WTC11 (cell line): Measurements from ENCODE around the gene TRPV5. TPM values are rescaled to one million over a fixed set of nuclear protein-coding genes. Genes with fewer than 3 reads are reported as not detected.

Source experiments
- ATAC-seq: fragments of 200-7000 bp; cut with Tn5 transposase; 2 replicates; pipeline ENCODE4 v1.10.0; 2021; ENCODE audit warnings: mild to moderate bottlenecking, moderate library complexity
- CTCF ChIA-PET: fragments of 300-600 bp; sonication (Branson Sonifier 250); formaldehyde crosslinking; loops from one replicate; lab custom pipeline; 2021; ENCODE audit warnings: antibody characterized with exemption; lab: Charles Lee
- POLR2A ChIA-PET: fragments of 350-600 bp; sonication (Branson Sonifier 250); formaldehyde crosslinking; loops from one replicate; lab custom pipeline; 2021; ENCODE audit warnings: antibody characterized with exemption; lab: Charles Lee
- DNase-seq: peaks from one replicate; pipeline ENCODE4 v3.0.0; 2021; ENCODE audit warnings: low spot score
- H3K27ac Mint-ChIP-seq: 2 replicates; pipeline ENCODE4 v1.8.0; 2021; ENCODE audit warnings: mixed read lengths
- H3K27me3 Mint-ChIP-seq: 2 replicates; pipeline ENCODE4 v1.8.0; 2021; ENCODE audit warnings: low read depth, mild to moderate bottlenecking, moderate library complexity, mixed read lengths
- H3K36me3 Mint-ChIP-seq: 2 replicates; pipeline ENCODE4 v1.8.0; 2021; ENCODE audit warnings: mixed read lengths
- H3K4me1 Mint-ChIP-seq: 2 replicates; pipeline ENCODE4 v1.8.0; 2022; ENCODE audit warnings: mixed read lengths
- H3K4me3 Mint-ChIP-seq: 2 replicates; pipeline ENCODE4 v1.8.0; 2021; ENCODE audit warnings: mild to moderate bottlenecking, moderate library complexity, mixed read lengths
- H3K9me3 Mint-ChIP-seq: 2 replicates; pipeline ENCODE4 v1.8.0; 2021; ENCODE audit warnings: mixed read lengths
- ATF1 ChIP-seq: sonication (generic); formaldehyde crosslinking; IDR thresholded peaks from 2 replicates; pipeline ENCODE4 v1.8.1; 2023; ENCODE audit warnings: mild to moderate bottlenecking, moderate library complexity, missing genetic modification reagents
- CTCF ChIP-seq: fragments of 200-600 bp; IDR thresholded peaks from 2 replicates; pipeline ENCODE4 v1.8.0; 2022; ENCODE audit warnings: antibody characterized with exemption
- E2F4 ChIP-seq: sonication (generic); formaldehyde crosslinking; IDR thresholded peaks from 2 replicates; pipeline ENCODE4 v1.8.1; 2022; ENCODE audit warnings: low read depth, mild to moderate bottlenecking, moderate library complexity, missing genetic modification reagents, borderline replicate concordance
- E2F5 ChIP-seq: sonication (generic); formaldehyde crosslinking; IDR thresholded peaks from 2 replicates; pipeline ENCODE4 v1.8.1; 2022; ENCODE audit warnings: mild to moderate bottlenecking, moderate library complexity, missing genetic modification reagents
- ELF4 ChIP-seq: sonication (generic); formaldehyde crosslinking; IDR thresholded peaks from 2 replicates; pipeline ENCODE4 v1.8.1; 2022; ENCODE audit warnings: low read depth, mild to moderate bottlenecking, moderate library complexity, missing genetic modification reagents
- FOXK1 ChIP-seq: sonication (generic); formaldehyde crosslinking; IDR thresholded peaks from 2 replicates; pipeline ENCODE4 v1.8.0; 2022; ENCODE audit warnings: mild to moderate bottlenecking, moderate library complexity, missing genetic modification reagents
- IRF2 ChIP-seq: sonication (generic); formaldehyde crosslinking; IDR thresholded peaks from 2 replicates; pipeline ENCODE4 v1.8.0; 2022; ENCODE audit warnings: low read depth, missing genetic modification reagents, borderline replicate concordance
- MAX ChIP-seq: sonication (generic); formaldehyde crosslinking; IDR thresholded peaks from 2 replicates; pipeline ENCODE4 v1.8.0; 2022; ENCODE audit warnings: mild to moderate bottlenecking, missing genetic modification reagents
- MLX ChIP-seq: sonication (generic); formaldehyde crosslinking; IDR thresholded peaks from 2 replicates; pipeline ENCODE4 v1.8.1; 2023; ENCODE audit warnings: mild to moderate bottlenecking, missing genetic modification reagents, moderate library complexity
- MYBL2 ChIP-seq: sonication (generic); formaldehyde crosslinking; IDR thresholded peaks from 2 replicates; pipeline ENCODE4 v1.8.1; 2023; ENCODE audit warnings: mild to moderate bottlenecking, moderate library complexity, missing genetic modification reagents
- NR3C1 ChIP-seq: sonication (generic); formaldehyde crosslinking; conservative IDR thresholded peaks from 2 replicates; pipeline ENCODE4 v1.8.1; 2023; ENCODE audit warnings: low read depth, mild to moderate bottlenecking, missing genetic modification reagents
- OVOL2 ChIP-seq: fragments of 250-450 bp; sonication (Bioruptor Pico); IDR thresholded peaks from 2 replicates; pipeline ENCODE4 v1.9.0; 2021; ENCODE audit warnings: mild to moderate bottlenecking, borderline replicate concordance
- PRDM15 ChIP-seq: sonication (generic); formaldehyde crosslinking; IDR thresholded peaks from 2 replicates; pipeline ENCODE4 v1.8.0; 2022; ENCODE audit warnings: missing genetic modification reagents
- SMAD4 ChIP-seq: sonication (generic); formaldehyde crosslinking; IDR thresholded peaks from 2 replicates; pipeline ENCODE4 v1.8.0; 2022; ENCODE audit warnings: mild to moderate bottlenecking, missing genetic modification reagents
- TEAD4 ChIP-seq: sonication (generic); formaldehyde crosslinking; IDR thresholded peaks from 2 replicates; pipeline ENCODE4 v1.8.0; 2022; ENCODE audit warnings: mild to moderate bottlenecking, missing genetic modification reagents
- ZNF232 ChIP-seq: sonication (generic); formaldehyde crosslinking; IDR thresholded peaks from 2 replicates; pipeline ENCODE4 v1.8.0; 2022; ENCODE audit warnings: mild to moderate bottlenecking, missing genetic modification reagents
- ZNF425 ChIP-seq: fragments of 250-450 bp; sonication (Bioruptor Pico); conservative IDR thresholded peaks from 2 replicates; pipeline ENCODE4 v1.9.0; 2021; ENCODE audit warnings: mild to moderate bottlenecking
- total RNA-seq: library from RNA; stranded (reverse); gene quantifications from 3 replicates; pipeline ENCODE4 v1.2.3, GENCODE V29; 2021

TRPV5 gene
- total RNA-seq, 1 experiment from 2014 or later = not detected

- peak; percentile 26 for ATAC-seq
- no peaks in the 10 kb centered on the region; the same call in 1 of the 2 replicates for H3K36me3 Mint-ChIP-seq
- no peak for TF ChIP-seq MAX (CRISPR knock-in tag)
- no peak for TF ChIP-seq NR3C1 (CRISPR knock-in tag)
- no peak for TF ChIP-seq FOXK1
- no peak for TF ChIP-seq E2F4 (CRISPR knock-in tag)
- TF ChIP-seq SMAD4 = no peak
- TF ChIP-seq OVOL2 (CRISPR knock-in tag) = no peak
- no peak for TF ChIP-seq IRF2 (CRISPR knock-in tag)
- no peak for TF ChIP-seq ZNF425
- no peak for TF ChIP-seq MLX (CRISPR knock-in tag)
- TF ChIP-seq, all 79 proteins: peak for 0
- Mint-ChIP-seq H3K9me3 (peaks cover 5% of the 10 kb centered on the region; the same call in 1 of the 2 replicates), H3K27me3 (peaks cover 3% of the 10 kb centered on the region; the same call in 1 of the 2 replicates), H3K27ac (no peak within 1 kb of the TSS), H3K4me3 (no peak within 1 kb of the TSS), H3K4me1 (peaks cover 47% of the 10 kb centered on the region)
- ChIA-PET CTCF (interaction anchor here (0.8 to 2.3 kb wide), 5 partner anchors 36 to 253 kb away, joined by 3 to 17 read pairs (median 7); no protein-coding TSS in a partner anchor), POLR2A (no interaction called here)
- no peak for DNase-seq
Measured at GRCh38 chr7:142961973-142962926, 28.7 kb upstream of the TRPV5 start, which contains the start of gene KEL. Gene KEL, minus strand, starts transcription at chr7:142962363. Its CDS starts 157 bp downstream, at chr7:142962206.

- DNase-seq = no peak
- Mint-ChIP-seq H3K9me3 (peaks cover 8% of the 10 kb centered on the region), H3K4me1 (peaks cover 52% of the 10 kb centered on the region), H3K36me3 (peaks cover 2% of the 10 kb centered on the region; the same call in 1 of the 2 replicates), H3K27me3 (peaks cover 3% of the 10 kb centered on the region; the same call in 1 of the 2 replicates), H3K4me3 (no peak overlapping the region), H3K27ac (no peak overlapping the region)
- POLR2A ChIA-PET = no interaction called here
- ATAC-seq = peak; percentile 10; the same call in 1 of the 2 replicates
- CTCF ChIA-PET = interaction anchor here (0.7 to 2.3 kb wide), 15 partner anchors 9 to 763 kb away, joined by 3 to 20 read pairs (median 4); partner anchors contain the start of gene TRPV6
- TF ChIP-seq PRDM15 (CRISPR knock-in tag) = no peak
- no peak for TF ChIP-seq CTCF
- no peak for TF ChIP-seq E2F5 (CRISPR knock-in tag)
- no peak for TF ChIP-seq ELF4
- TF ChIP-seq MYBL2 (CRISPR knock-in tag) = no peak
- no peak for TF ChIP-seq ATF1 (CRISPR knock-in tag)
- TF ChIP-seq TEAD4 (CRISPR knock-in tag) = no peak
- no peak for TF ChIP-seq E2F4 (CRISPR knock-in tag)
- TF ChIP-seq ZNF232 (CRISPR knock-in tag) = no peak
Measured at GRCh38 chr7:142961595-142961972, 28.0 kb upstream of the TRPV5 start.
